Large intestine (tissue), 12 donors: Measurements from ENCODE around the gene MIPEP. TPM values are rescaled to one million over a fixed set of nuclear protein-coding genes. Genes with fewer than 3 reads are reported as not detected.
A peak's percentile ranks its signal among the peaks of the same experiment; 100 is the strongest.

ENCODE experiments used
- DNase-seq, 2 donors: peaks; one replicate each; pipeline versions ENCODE4 v3.0.0 to v3.0.0-alpha.2; 2013
- H3K27ac ChIP-seq: one replicate; pipeline ENCODE4 v1.5.1; 2013; ENCODE audit warnings: low read length
- H3K27me3 ChIP-seq: 2 replicates; pipeline ENCODE4 v1.6.1; 2013; ENCODE audit warnings: low read length; ENCODE audit not compliant: control insufficient read depth, insufficient read depth
- H3K36me3 ChIP-seq: 2 replicates; pipeline ENCODE4 v1.6.1; 2013; ENCODE audit warnings: low read length; ENCODE audit not compliant: control insufficient read depth, insufficient read depth
- H3K4me1 ChIP-seq: one replicate; pipeline ENCODE4 v1.6.1; 2013; ENCODE audit warnings: low read length; ENCODE audit not compliant: control insufficient read depth, insufficient read depth
- H3K4me3 ChIP-seq: one replicate; pipeline ENCODE4 v1.5.1; 2013; ENCODE audit warnings: low read length
- H3K9me3 ChIP-seq: one replicate; pipeline ENCODE4 v1.6.1; 2013; ENCODE audit warnings: mild to moderate bottlenecking, low read depth, low read length, moderate library complexity; ENCODE audit not compliant: control insufficient read depth
- WGBS: methylation state at CpG from one replicate; pipeline ENCODE4 v1.1.5; 2013; ENCODE audit warnings: low lambda C conversion rate; ENCODE audit not compliant: insufficient coverage; 5-methylcytosine and 5-hydroxymethylcytosine counted together
- long read RNA-seq, 11 donors: transcript quantifications; one replicate each; lab custom pipeline, GENCODE V29; 2026
- polyA plus RNA-seq: library from polyadenylated mRNA; unstranded; fragments of 120-200 nt; gene quantifications from one replicate; pipeline ENCODE4 v1.2.1, GENCODE V29; 2013

MIPEP gene
- polyA plus RNA-seq = 19.7 TPM
- long read RNA-seq, donor 1, transcript MIPEP-203 (2 exons, 543 nt) = major isoform, 5 of 14 reads
- long read RNA-seq, donor 1, partial matches to known transcripts = 8 of 14 reads
- long read RNA-seq, donor 1, other reads (novel, unspliced or antisense) = 0 of 14 reads
- long read RNA-seq, donor 2, transcript MIPEP-201 (19 exons, 2,400 nt) = major isoform, 7 of 21 reads
- long read RNA-seq, donor 2, transcript MIPEP-203 (2 exons, 543 nt) = minor isoform, 5 of 21 reads
- long read RNA-seq, donor 2, partial matches to known transcripts = 9 of 21 reads
- long read RNA-seq, donor 2, other reads (novel, unspliced or antisense) = 0 of 21 reads
- long read RNA-seq, donor 3 = 0 reads
- long read RNA-seq, donor 4, partial matches to known transcripts = 0 of 2 reads
- long read RNA-seq, donor 4, other reads (novel, unspliced or antisense) = 0 of 2 reads
- long read RNA-seq, donor 5, partial matches to known transcripts = 0 of 3 reads
- long read RNA-seq, donor 5, other reads (novel, unspliced or antisense) = 0 of 3 reads
- long read RNA-seq, donor 6, transcript MIPEP-203 (2 exons, 543 nt) = major isoform, 9 of 11 reads
- long read RNA-seq, donor 6, partial matches to known transcripts = 0 of 11 reads
- long read RNA-seq, donor 6, other reads (novel, unspliced or antisense) = 0 of 11 reads
- long read RNA-seq, donor 7, partial matches to known transcripts = 0 of 2 reads
- long read RNA-seq, donor 7, other reads (novel, unspliced or antisense) = 0 of 2 reads
- long read RNA-seq, donor 8, transcript MIPEP-203 (2 exons, 543 nt) = major isoform, 6 of 34 reads
- long read RNA-seq, donor 8, transcript MIPEP-201 (19 exons, 2,400 nt) = major isoform, 6 of 34 reads
- long read RNA-seq, donor 8, partial matches to known transcripts = 22 of 34 reads
- long read RNA-seq, donor 8, other reads (novel, unspliced or antisense) = 0 of 34 reads
- long read RNA-seq, donor 9, transcript MIPEP-201 (19 exons, 2,400 nt) = major isoform, 9 of 28 reads
- long read RNA-seq, donor 9, transcript MIPEP-203 (2 exons, 543 nt) = major isoform, 9 of 28 reads
- long read RNA-seq, donor 9, partial matches to known transcripts = 10 of 28 reads
- long read RNA-seq, donor 9, other reads (novel, unspliced or antisense) = 0 of 28 reads
- long read RNA-seq, donor 10, transcript MIPEP-201 (19 exons, 2,400 nt) = major isoform, 7 of 19 reads
- long read RNA-seq, donor 10, transcript MIPEP-203 (2 exons, 543 nt) = major isoform, 7 of 19 reads
- long read RNA-seq, donor 10, partial matches to known transcripts = 5 of 19 reads
- long read RNA-seq, donor 10, other reads (novel, unspliced or antisense) = 0 of 19 reads
- long read RNA-seq, donor 11, partial matches to known transcripts = 11 of 17 reads
- long read RNA-seq, donor 11, other reads (novel, unspliced or antisense) = 0 of 17 reads

GRCh38 chr13:23888658-23889614 lies at the start of gene MIPEP:
Gene MIPEP (minus strand): TSS chr13:23889400. CDS start chr13:23889320, 80 bp downstream.
- H3K9me3 ChIP-seq = peaks cover 5% of the 10 kb centered on the region
- H3K4me1 ChIP-seq = no peaks in the 10 kb centered on the region
- peak within 1 kb of the TSS; percentile 94 for H3K4me3 ChIP-seq
- peak; percentile 95 to 97 for DNase-seq
- no peaks in the 10 kb centered on the region for H3K27me3 ChIP-seq
- H3K27ac ChIP-seq = peak within 1 kb of the TSS; percentile 95
- WGBS = no CpG with 5 or more reads among the region's 75 CpGs
- H3K36me3 ChIP-seq = peaks cover 9% of the 10 kb centered on the region

GRCh38 chr13:23934520-23934919 lies 45.3 kb upstream of the MIPEP start:
- Histone ChIP-seq H3K9me3 (no peaks in the 10 kb centered on the region), H3K27me3 (no peaks in the 10 kb centered on the region), H3K4me1 (no peaks in the 10 kb centered on the region), H3K4me3 (no peak overlapping the region), H3K27ac (no peak overlapping the region), H3K36me3 (no peaks in the 10 kb centered on the region)
- no CpG with 5 or more reads among the region's 2 CpGs for WGBS
- no peak for DNase-seq

- no peaks in the 10 kb centered on the region for H3K4me1 ChIP-seq
- no peak for DNase-seq
- no peaks in the 10 kb centered on the region for H3K9me3 ChIP-seq
- H3K27me3 ChIP-seq = no peaks in the 10 kb centered on the region
- H3K36me3 ChIP-seq = no peaks in the 10 kb centered on the region
- no peak overlapping the region for H3K4me3 ChIP-seq
- H3K27ac ChIP-seq = no peak overlapping the region
- WGBS = no CpG with 5 or more reads among the region's 2 CpGs
Measured at GRCh38 chr13:23928985-23929384, 39.8 kb upstream of the MIPEP start.

- Histone ChIP-seq H3K27me3 (no peaks in the 10 kb centered on the region), H3K9me3 (no peaks in the 10 kb centered on the region), H3K27ac (no peak overlapping the region), H3K4me1 (no peaks in the 10 kb centered on the region), H3K4me3 (no peak overlapping the region), H3K36me3 (no peaks in the 10 kb centered on the region)
- 67% methylated on average over 1 of the region's 1 CpG for WGBS
- no peak for DNase-seq
Measured at GRCh38 chr13:23923031-23923430, 33.8 kb upstream of the MIPEP start.

- no peaks in the 10 kb centered on the region for H3K36me3 ChIP-seq
- no peak overlapping the region for H3K4me3 ChIP-seq
- H3K4me1 ChIP-seq = no peaks in the 10 kb centered on the region
- no peaks in the 10 kb centered on the region for H3K27me3 ChIP-seq
- 83% methylated on average over 1 of the region's 5 CpGs for WGBS
- H3K9me3 ChIP-seq = no peaks in the 10 kb centered on the region
- H3K27ac ChIP-seq = no peak overlapping the region
- no peak for DNase-seq
Measured at GRCh38 chr13:23922005-23922932, 33.1 kb upstream of the MIPEP start.

GRCh38 chr13:23921451-23921888 lies 32.3 kb upstream of the MIPEP start:
- Histone ChIP-seq H3K4me3 (no peak overlapping the region), H3K36me3 (no peaks in the 10 kb centered on the region), H3K27me3 (no peaks in the 10 kb centered on the region), H3K9me3 (no peaks in the 10 kb centered on the region), H3K27ac (no peak overlapping the region), H3K4me1 (no peaks in the 10 kb centered on the region)
- 44% methylated on average over 1 of the region's 2 CpGs for WGBS
- peak in 1 of 2 donors; percentile 17 for DNase-seq

- no CpG with 5 or more reads among the region's 1 CpG for WGBS
- H3K36me3 ChIP-seq = no peaks in the 10 kb centered on the region
- no peak overlapping the region for H3K4me3 ChIP-seq
- no peaks in the 10 kb centered on the region for H3K27me3 ChIP-seq
- no peak for DNase-seq
- no peaks in the 10 kb centered on the region for H3K9me3 ChIP-seq
- H3K4me1 ChIP-seq = no peaks in the 10 kb centered on the region
- H3K27ac ChIP-seq = no peak overlapping the region
Measured at GRCh38 chr13:23919006-23919405, 29.8 kb upstream of the MIPEP start.

- H3K4me1 ChIP-seq = no peaks in the 10 kb centered on the region
- H3K27ac ChIP-seq = no peak overlapping the region
- H3K27me3 ChIP-seq = no peaks in the 10 kb centered on the region
- no peak overlapping the region for H3K4me3 ChIP-seq
- H3K36me3 ChIP-seq = no peaks in the 10 kb centered on the region
- H3K9me3 ChIP-seq = no peaks in the 10 kb centered on the region
- no peak for DNase-seq
- 92% methylated on average over 2 of the region's 2 CpGs for WGBS
Measured at GRCh38 chr13:23918208-23918607, 29.0 kb upstream of the MIPEP start.
